HepG2 (cell line): ENCODE measurements around the gene NPC1. TPM values are rescaled to one million over a fixed set of nuclear protein-coding genes. Genes with fewer than 3 reads are reported as not detected.
A peak's percentile ranks its signal among the peaks of the same experiment; 100 is the strongest.

ENCODE experiments used
- CEBPG ChIP-seq: IDR thresholded peaks from 2 replicates; pipeline ENCODE4 v1.6.1; 2016
- CHD2 ChIP-seq: IDR thresholded peaks from 2 replicates; pipeline ENCODE4 v1.6.1; 2011; ENCODE audit warnings: low read depth, low read length, improper control_type of control experiment
- CSRNP2 ChIP-seq: sonication (generic); formaldehyde crosslinking; conservative IDR thresholded peaks from 2 replicates; pipeline ENCODE4 v1.8.0; 2022; ENCODE audit warnings: low read depth, missing genetic modification reagents
- GABPA ChIP-seq, 2 experiments: IDR thresholded peaks; 2 replicates each; pipeline ENCODE4 v1.6.1; 2011 to 2016; ENCODE audit warnings: low read depth in 2 of 2, low read length in 1 of 2, missing biosample characterization in 1 of 2, missing genetic modification characterization in 1 of 2
- ISL2 ChIP-seq: sonication (generic); formaldehyde crosslinking; IDR thresholded peaks from 2 replicates; pipeline ENCODE4 v1.5.0; 2020; ENCODE audit warnings: missing genetic modification reagents
- KLF9 ChIP-seq: IDR thresholded peaks from 2 replicates; pipeline ENCODE4 v1.6.1; 2016; ENCODE audit warnings: low read depth
- MXD4 ChIP-seq: IDR thresholded peaks from 2 replicates; pipeline ENCODE4 v1.6.1; 2016; ENCODE audit warnings: mild to moderate bottlenecking, missing biosample characterization, missing genetic modification reagents
- NCOA5 ChIP-seq: sonication (generic); formaldehyde crosslinking; IDR thresholded peaks from 2 replicates; pipeline ENCODE4 v1.4.0; 2020; ENCODE audit warnings: missing genetic modification reagents
- NR0B2 ChIP-seq: sonication (generic); formaldehyde crosslinking; IDR thresholded peaks from 2 replicates; pipeline ENCODE4 v1.4.0; 2020; ENCODE audit warnings: mild to moderate bottlenecking, missing genetic modification reagents
- PAX8 ChIP-seq: sonication (generic); formaldehyde crosslinking; IDR thresholded peaks from 2 replicates; pipeline ENCODE4 v1.8.0; 2022; ENCODE audit warnings: mild to moderate bottlenecking, missing genetic modification reagents, borderline replicate concordance
- RBM39 ChIP-seq: fragments of 200-400 bp; formaldehyde crosslinking; IDR thresholded peaks from one replicate; pipeline ENCODE4 v1.6.1; 2018; ENCODE audit warnings: antibody characterized with exemption, mild to moderate bottlenecking, low read depth, low read length; ENCODE audit not compliant: poor library complexity, severe bottlenecking
- RFX1 ChIP-seq: fragments of 450-650 bp; IDR thresholded peaks from 2 replicates; pipeline ENCODE4 v1.6.1; 2017
- SOX13 ChIP-seq, 3 experiments: fragments of 450-650 bp in 1 of 3; sonication (generic) in 1 of 3; formaldehyde crosslinking in 1 of 3; IDR thresholded peaks in 2 of 3; conservative IDR thresholded peaks in 1 of 3; 2 replicates each; pipeline versions ENCODE4 v1.5.0 to v1.6.1; 2016 to 2020; ENCODE audit warnings: antibody characterized with exemption in 1 of 3, mild to moderate bottlenecking in 1 of 3, missing compliant biosample characterization in 1 of 3, missing genetic modification reagents in 1 of 3, moderate library complexity in 1 of 3
- TAF1 ChIP-seq: sonication (generic); formaldehyde crosslinking; IDR thresholded peaks from 2 replicates; pipeline ENCODE4 v1.4.0; 2020; ENCODE audit warnings: missing genetic modification reagents
- TBX3 ChIP-seq: fragments of 450-650 bp; IDR thresholded peaks from 2 replicates; pipeline ENCODE4 v1.6.1; 2017; ENCODE audit warnings: antibody characterized with exemption, mild to moderate bottlenecking, inconsistent platforms, borderline replicate concordance
- TGIF2 ChIP-seq: IDR thresholded peaks from 2 replicates; pipeline ENCODE4 v1.6.1; 2016; ENCODE audit warnings: control low read depth, missing compliant biosample characterization
- ZMYM4 ChIP-seq: sonication (generic); formaldehyde crosslinking; IDR thresholded peaks from 2 replicates; pipeline ENCODE4 v1.8.1; 2023; ENCODE audit warnings: mild to moderate bottlenecking, missing genetic modification reagents
- ZNF230 ChIP-seq: sonication (generic); formaldehyde crosslinking; IDR thresholded peaks from 2 replicates; pipeline ENCODE4 v1.4.0; 2020; ENCODE audit warnings: mild to moderate bottlenecking, missing genetic modification reagents
- ZNF281 ChIP-seq: sonication (generic); formaldehyde crosslinking; IDR thresholded peaks from 2 replicates; pipeline ENCODE4 v1.4.0; 2020; ENCODE audit warnings: missing genetic modification reagents, borderline replicate concordance
- ZNF496 ChIP-seq: sonication (generic); formaldehyde crosslinking; IDR thresholded peaks from 2 replicates; pipeline ENCODE4 v1.8.1; 2023; ENCODE audit warnings: mild to moderate bottlenecking, moderate library complexity, missing genetic modification reagents; ENCODE audit not compliant: insufficient replicate concordance
- ZNF607 ChIP-seq: sonication (generic); formaldehyde crosslinking; IDR thresholded peaks from 2 replicates; pipeline ENCODE4 v1.5.1; 2020; ENCODE audit warnings: missing genetic modification reagents, mild to moderate bottlenecking, borderline replicate concordance
- ZNF660 ChIP-seq: sonication (generic); formaldehyde crosslinking; IDR thresholded peaks from 2 replicates; pipeline ENCODE4 v1.5.1; 2020; ENCODE audit warnings: mild to moderate bottlenecking, low read depth, missing genetic modification reagents, borderline replicate concordance
- ZNF749 ChIP-seq: sonication (generic); formaldehyde crosslinking; IDR thresholded peaks from 2 replicates; pipeline ENCODE4 v1.8.0; 2022; ENCODE audit warnings: mild to moderate bottlenecking, missing genetic modification reagents, moderate library complexity, borderline replicate concordance
- ZNF772 ChIP-seq: sonication (generic); formaldehyde crosslinking; IDR thresholded peaks from 2 replicates; pipeline ENCODE4 v1.5.0; 2020; ENCODE audit warnings: mild to moderate bottlenecking, missing genetic modification reagents
- ZNF879 ChIP-seq: sonication (generic); formaldehyde crosslinking; IDR thresholded peaks from 2 replicates; pipeline ENCODE4 v1.8.1; 2023; ENCODE audit warnings: missing genetic modification reagents
- ZSCAN12 ChIP-seq: sonication (generic); formaldehyde crosslinking; IDR thresholded peaks from 2 replicates; pipeline ENCODE4 v1.9.0; 2021; ENCODE audit warnings: mild to moderate bottlenecking, missing genetic modification reagents
- ZSCAN29 ChIP-seq: sonication (generic); formaldehyde crosslinking; conservative IDR thresholded peaks from 2 replicates; pipeline ENCODE4 v1.4.0; 2020; ENCODE audit warnings: mild to moderate bottlenecking, missing genetic modification reagents
- polyA plus RNA-seq, 8 experiments: library from polyadenylated mRNA; depleted of rRNA in 3 of 8; stranded (reverse) in 7 of 8; unstranded in 1 of 8; fragments of >200 nt; fragmentation: Illumina TruSeq in 4 of 8; extraction: Trizol in 4 of 8; gene quantifications; 2 replicates each; pipeline versions ENCODE4 v1.2.1 to v1.2.3, GENCODE V29; 2011 to 2016; ENCODE audit warnings: low read depth in 4 of 8, missing spikeins in 1 of 8, mixed read lengths in 1 of 8; ENCODE audit not compliant: insufficient read depth in 1 of 8
- total RNA-seq, 5 experiments: library from RNA; depleted of rRNA; stranded (reverse); fragments of >200 nt; fragmentation: Illumina TruSeq; extraction: Trizol; gene quantifications; 2 replicates each; pipeline ENCODE4 v1.2.3, GENCODE V29; 2016; ENCODE audit warnings: low read depth in 1 of 5

NPC1 gene
- total and polyA plus RNA-seq, 2 of the 13 experiments (the other 11 are each of a cell fraction or from before 2014, with no cell fraction given): 46.5 to 114 TPM

- TF ChIP-seq ZNF607 (CRISPR knock-in tag) (no peak), ZMYM4 (peak; percentile 91), TAF1 (CRISPR knock-in tag) (peak; percentile 45; the same call in 1 of the 2 replicates), RBM39 (peak; percentile 41), ZSCAN12 (CRISPR knock-in tag) (peak; percentile 75; the same call in 1 of the 2 replicates), ZNF749 (CRISPR knock-in tag) (no peak), RFX1 (no peak), ZNF281 (peak; percentile 54; the same call in 1 of the 2 replicates), CSRNP2 (no peak), CHD2 (0 out of 2 replicates have a peak, but pooled peaks have one; percentile 29), CEBPG (CRISPR knock-in tag) (peak; percentile 38; the same call in 1 of the 2 replicates), ZNF230 (CRISPR knock-in tag) (no peak), ISL2 (peak; percentile 88), GABPA (IDR thresholded peaks at IDR 0.05; ENCODE audit: low read depth, low read length) (no peak), GABPA (CRISPR knock-in tag; IDR thresholded peaks at IDR 0.05; ENCODE audit: low read depth) (peak; percentile 68), NR0B2 (CRISPR knock-in tag) (no peak), MXD4 (CRISPR knock-in tag) (0 out of 2 replicates have a peak, but pooled peaks have one; percentile 52), NCOA5 (no peak), ZNF496 (CRISPR knock-in tag) (no peak), TGIF2 (CRISPR knock-in tag) (no peak), ZNF772 (CRISPR knock-in tag) (peak; percentile 65; the same call in 1 of the 2 replicates), PAX8 (CRISPR knock-in tag) (no peak), TBX3 (no peak), SOX13 (IDR thresholded peaks at IDR 0.05) (no peak), SOX13 (CRISPR knock-in tag; conservative IDR thresholded peaks at IDR 0.05 in 1 of 2, IDR thresholded peaks at IDR 0.05 in 1 of 2) (peak in 1 of 2 experiments; percentile 77; a peak in 2 of 4 replicates), KLF9 (CRISPR knock-in tag) (no peak), ZNF660 (CRISPR knock-in tag) (no peak), ZNF879 (CRISPR knock-in tag) (no peak), ZSCAN29 (CRISPR knock-in tag) (peak; percentile 93)
These were observed 30.0 kb downstream of the NPC1 start (continued) for GRCh38 chr18:23556145-23556780.
